Astrocyte (in vitro differentiated cells and primary cell): ENCODE measurements around the gene KIAA1217. TPM values are rescaled to one million over a fixed set of nuclear protein-coding genes. Genes with fewer than 3 reads are reported as not detected.

Experiments
- DNase-seq: peaks from one replicate; pipeline ENCODE4 v3.0.0-alpha.2; 2010; ENCODE audit warnings: low read depth
- FAIRE-seq: peaks from 2 replicates; lab custom pipeline; 2011; peaks lifted over from hg19 to GRCh38; lab: Jason Lieb, UNC
- H2AFZ ChIP-seq: 2 replicates; pipeline ENCODE4 v1.6.0; 2012; ENCODE audit warnings: low read depth, low read length, inconsistent platforms
- H3K27ac ChIP-seq: 2 replicates; pipeline ENCODE4 v1.5.1; 2011; ENCODE audit warnings: low read depth, low read length, inconsistent platforms
- H3K27me3 ChIP-seq: 2 replicates; pipeline ENCODE4 v1.6.0; 2011; ENCODE audit warnings: low read length, inconsistent platforms; ENCODE audit not compliant: insufficient read depth
- H3K36me3 ChIP-seq: 2 replicates; pipeline ENCODE4 v1.5.1; 2011; ENCODE audit warnings: low read length, inconsistent platforms; ENCODE audit not compliant: insufficient read depth
- H3K4me1 ChIP-seq: 2 replicates; pipeline ENCODE4 v1.5.1; 2011; ENCODE audit warnings: low read length, inconsistent platforms; ENCODE audit not compliant: insufficient read depth
- H3K4me2 ChIP-seq: 2 replicates; pipeline ENCODE4 v1.6.0; 2012; ENCODE audit warnings: low read length, inconsistent platforms
- H3K4me3 ChIP-seq: 2 replicates; pipeline ENCODE4 v1.5.1; 2011; ENCODE audit warnings: low read depth, mild to moderate bottlenecking, low read length, inconsistent platforms; ENCODE audit not compliant: insufficient read depth
- H3K79me2 ChIP-seq: 2 replicates; pipeline ENCODE4 v1.6.0; 2012; ENCODE audit warnings: mild to moderate bottlenecking, low read length, inconsistent platforms; ENCODE audit not compliant: insufficient read depth
- H3K9ac ChIP-seq: 2 replicates; pipeline ENCODE4 v1.6.0; 2012; ENCODE audit warnings: mild to moderate bottlenecking, low read length, inconsistent platforms
- H3K9me3 ChIP-seq: 2 replicates; pipeline ENCODE4 v1.5.1; 2012; ENCODE audit warnings: low read depth, mild to moderate bottlenecking, low read length, inconsistent platforms; ENCODE audit not compliant: insufficient read depth
- H4K20me1 ChIP-seq: 2 replicates; pipeline ENCODE4 v1.6.0; 2012; ENCODE audit warnings: low read length, inconsistent platforms; ENCODE audit not compliant: insufficient read depth
- H3K27ac Mint-ChIP-seq: one replicate; pipeline ENCODE4 v1.8.0; 2021; ENCODE audit warnings: mild to moderate bottlenecking, mixed read lengths; ENCODE audit not compliant: unreplicated experiment
- H3K27me3 Mint-ChIP-seq: one replicate; pipeline ENCODE4 v1.8.0; 2021; ENCODE audit warnings: low read depth, mixed read lengths; ENCODE audit not compliant: unreplicated experiment
- H3K36me3 Mint-ChIP-seq: one replicate; pipeline ENCODE4 v1.8.0; 2021; ENCODE audit warnings: low read depth, mixed read lengths; ENCODE audit not compliant: unreplicated experiment
- H3K4me1 Mint-ChIP-seq: one replicate; pipeline ENCODE4 v1.8.0; 2021; ENCODE audit warnings: low read depth, mixed read lengths; ENCODE audit not compliant: unreplicated experiment
- H3K4me3 Mint-ChIP-seq: one replicate; pipeline ENCODE4 v1.8.0; 2021; ENCODE audit warnings: mild to moderate bottlenecking, moderate library complexity, mixed read lengths; ENCODE audit not compliant: unreplicated experiment
- H3K9me3 Mint-ChIP-seq: one replicate; pipeline ENCODE4 v1.8.0; 2021; ENCODE audit warnings: mild to moderate bottlenecking, mixed read lengths; ENCODE audit not compliant: unreplicated experiment
- EZH2 ChIP-seq: IDR thresholded peaks from 2 replicates; pipeline ENCODE4 v1.6.1; 2012; ENCODE audit warnings: mild to moderate bottlenecking, low read length, inconsistent platforms; ENCODE audit not compliant: insufficient read depth
- total RNA-seq: library from RNA; stranded (reverse); gene quantifications from 2 replicates; pipeline ENCODE4 v1.2.1, GENCODE V29; 2021
- TF ChIP-seq, protein P1 (sequence below): IDR thresholded peaks from 2 replicates; pipeline ENCODE4 v1.5.1; 2011; ENCODE audit warnings: low read depth, mild to moderate bottlenecking, inconsistent platforms, low read length, moderate library complexity; ENCODE audit not compliant: insufficient read depth

The KIAA1217 gene
- total RNA-seq, 1 donor from 2014 or later = 31.8 TPM

- H3K27me3 Mint-ChIP-seq = no peaks in the 10 kb centered on the region
- Histone ChIP-seq H3K4me2 (no peak overlapping the region), H3K9me3 (no peaks in the 10 kb centered on the region), H3K27ac (no peak overlapping the region), H4K20me1 (no peaks in the 10 kb centered on the region), H3K4me1 (no peaks in the 10 kb centered on the region), H3K79me2 (no peaks in the 10 kb centered on the region), H3K36me3 (no peaks in the 10 kb centered on the region), H3K27me3 (no peaks in the 10 kb centered on the region), H2AFZ (no peak overlapping the region), H3K9ac (no peak overlapping the region), H3K4me3 (no peak overlapping the region)
- no peak overlapping the region for H3K4me3 Mint-ChIP-seq
- H3K27ac Mint-ChIP-seq = no peak overlapping the region
- H3K36me3 Mint-ChIP-seq = no peaks in the 10 kb centered on the region
- H3K9me3 Mint-ChIP-seq = no peaks in the 10 kb centered on the region
- no peaks in the 10 kb centered on the region for H3K4me1 Mint-ChIP-seq
- TF ChIP-seq EZH2 = no peak
- TF ChIP-seq, protein P1, sequence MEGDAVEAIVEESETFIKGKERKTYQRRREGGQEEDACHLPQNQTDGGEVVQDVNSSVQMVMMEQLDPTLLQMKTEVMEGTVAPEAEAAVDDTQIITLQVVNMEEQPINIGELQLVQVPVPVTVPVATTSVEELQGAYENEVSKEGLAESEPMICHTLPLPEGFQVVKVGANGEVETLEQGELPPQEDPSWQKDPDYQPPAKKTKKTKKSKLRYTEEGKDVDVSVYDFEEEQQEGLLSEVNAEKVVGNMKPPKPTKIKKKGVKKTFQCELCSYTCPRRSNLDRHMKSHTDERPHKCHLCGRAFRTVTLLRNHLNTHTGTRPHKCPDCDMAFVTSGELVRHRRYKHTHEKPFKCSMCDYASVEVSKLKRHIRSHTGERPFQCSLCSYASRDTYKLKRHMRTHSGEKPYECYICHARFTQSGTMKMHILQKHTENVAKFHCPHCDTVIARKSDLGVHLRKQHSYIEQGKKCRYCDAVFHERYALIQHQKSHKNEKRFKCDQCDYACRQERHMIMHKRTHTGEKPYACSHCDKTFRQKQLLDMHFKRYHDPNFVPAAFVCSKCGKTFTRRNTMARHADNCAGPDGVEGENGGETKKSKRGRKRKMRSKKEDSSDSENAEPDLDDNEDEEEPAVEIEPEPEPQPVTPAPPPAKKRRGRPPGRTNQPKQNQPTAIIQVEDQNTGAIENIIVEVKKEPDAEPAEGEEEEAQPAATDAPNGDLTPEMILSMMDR = no peak
- FAIRE-seq (no peak), DNase-seq (no peak)
Measured at GRCh38 chr10:24193330-24193729, 15.6 kb upstream of the KIAA1217 start.

DNA sequence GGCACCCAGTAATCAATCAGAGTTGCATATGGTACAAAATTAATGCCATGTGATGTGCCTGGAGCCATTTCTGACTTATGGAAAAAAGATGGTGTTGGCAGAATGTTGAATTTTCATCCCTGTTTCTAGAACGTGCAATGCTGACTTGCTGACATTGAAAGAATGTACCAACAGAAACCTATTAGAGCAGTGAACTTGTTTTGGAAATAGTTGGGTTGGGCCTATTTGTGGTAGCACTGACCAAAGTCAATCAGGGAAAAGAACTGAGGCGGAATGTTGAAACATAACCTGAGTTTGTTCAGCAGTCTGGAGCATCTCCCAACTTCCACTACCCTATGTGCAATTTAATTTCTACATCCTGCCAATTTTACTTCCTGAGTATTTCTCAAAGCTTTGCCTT, 11.7 kb upstream of the KIAA1217 start:
- no peak for FAIRE-seq
- H3K9me3 Mint-ChIP-seq = no peaks in the 10 kb centered on the region
- H2AFZ ChIP-seq = no peak overlapping the region

GRCh38 chr10:24201503-24202180, 7.3 kb upstream of the KIAA1217 start:
- H3K4me1 Mint-ChIP-seq = no peaks in the 10 kb centered on the region
- Histone ChIP-seq H3K4me2 (no peak overlapping the region), H2AFZ (no peak overlapping the region)

More for the DNA sequence above, 11.7 kb upstream of the KIAA1217 start:
- TF ChIP-seq, protein P1 = no peak
- no peak for TF ChIP-seq EZH2
- Histone ChIP-seq H3K4me2 (no peak overlapping the region), H3K4me3 (no peak overlapping the region), H3K9ac (no peak overlapping the region), H3K27ac (no peak overlapping the region), H4K20me1 (no peaks in the 10 kb centered on the region), H3K36me3 (no peaks in the 10 kb centered on the region), H3K4me1 (no peaks in the 10 kb centered on the region), H3K79me2 (no peaks in the 10 kb centered on the region), H3K27me3 (no peaks in the 10 kb centered on the region), H3K9me3 (no peaks in the 10 kb centered on the region)
- DNase-seq = no peak
- H3K27ac Mint-ChIP-seq = no peak overlapping the region
- no peaks in the 10 kb centered on the region for H3K27me3 Mint-ChIP-seq
- H3K36me3 Mint-ChIP-seq = no peaks in the 10 kb centered on the region
- H3K4me3 Mint-ChIP-seq = no peak overlapping the region
- no peaks in the 10 kb centered on the region for H3K4me1 Mint-ChIP-seq

More at GRCh38 chr10:24201503-24202180, 7.3 kb upstream of the KIAA1217 start:
- H3K27ac Mint-ChIP-seq = no peak overlapping the region
- H3K36me3 Mint-ChIP-seq = no peaks in the 10 kb centered on the region
- no peaks in the 10 kb centered on the region for H3K4me1 ChIP-seq
- H3K27ac ChIP-seq = no peak overlapping the region
- DNase-seq = no peak
- no peaks in the 10 kb centered on the region for H3K27me3 ChIP-seq
- no peak for TF ChIP-seq EZH2
- TF ChIP-seq, protein P1 = no peak
- no peaks in the 10 kb centered on the region for H3K27me3 Mint-ChIP-seq
- no peaks in the 10 kb centered on the region for H3K36me3 ChIP-seq
- H3K79me2 ChIP-seq = no peaks in the 10 kb centered on the region
- H3K9ac ChIP-seq = no peak overlapping the region
- FAIRE-seq = no peak
- H3K9me3 Mint-ChIP-seq = no peaks in the 10 kb centered on the region
- H4K20me1 ChIP-seq = no peaks in the 10 kb centered on the region
- H3K4me3 Mint-ChIP-seq = no peak overlapping the region
- H3K9me3 ChIP-seq = no peaks in the 10 kb centered on the region
- H3K4me3 ChIP-seq = no peak overlapping the region
